Mucosa of descending colon (tissue), 3 donors: ENCODE results near the gene NEDD1. TPM values are rescaled to one million over a fixed set of nuclear protein-coding genes. Genes with fewer than 3 reads are reported as not detected.

ENCODE experiments used
- ATAC-seq: fragments of 200-7000 bp; cut with Tn5 transposase; one replicate; pipeline ENCODE4 v1.9.1; 2020; ENCODE audit warnings: mild to moderate bottlenecking, moderate library complexity
- DNase-seq, 3 donors: peaks; one replicate each; pipeline ENCODE4 v3.0.0-alpha.2; 2020
- H3K36me3 ChIP-seq: fragments of 200-600 bp; one replicate; pipeline ENCODE4 v1.8.0; 2021; ENCODE audit warnings: low read depth, mild to moderate bottlenecking
- H3K4me1 ChIP-seq: fragments of 200-600 bp; one replicate; pipeline ENCODE4 v1.8.0; 2021; ENCODE audit warnings: low read depth, mild to moderate bottlenecking
- H3K4me3 ChIP-seq: fragments of 200-600 bp; one replicate; pipeline ENCODE4 v1.8.0; 2021; ENCODE audit warnings: mild to moderate bottlenecking
- H3K9me3 ChIP-seq: fragments of 200-600 bp; one replicate; pipeline ENCODE4 v1.8.0; 2021; ENCODE audit warnings: mild to moderate bottlenecking
- CTCF ChIP-seq: fragments of 200-600 bp; IDR thresholded peaks from one replicate; pipeline ENCODE4 v1.8.0; 2022; ENCODE audit warnings: antibody characterized with exemption, mild to moderate bottlenecking
- intact Hi-C, 2 donors: fragments of 100-400 bp; cut with DNase I in 1 of 2; cut with micrococcal nuclease in 1 of 2; formaldehyde crosslinking; loops; one replicate each; pipeline versions ENCODE4 v1.11.0 to v1.11.1; 2022; cut with DNase I, micrococcal nuclease
- total RNA-seq, 3 donors: library from RNA; stranded (reverse); fragmentation: NEBNext Ultra II Directional in 2 of 3; extraction: Animal tissue kit (Norgen Biotek cat#: 25700) in 2 of 3; gene quantifications; one replicate each; pipeline versions ENCODE4 v1.2.1 to v1.2.4, GENCODE V29; 2021 to 2023
- donor health status: DM: no; HTN: no; CAD: no; lungs with moderate emphysema.
- donor health status: DM: no; HTN: no; CAD: no.
- donor health status: DM: no; HTN: yes; CAD: no.

NEDD1 gene
- total RNA-seq, 3 donors from 2014 or later: 12.0 to 17.5 (median 12.7) TPM

GRCh38 chr12:96866801-96867590 lies 40.1 kb upstream of the NEDD1 start:
- ATAC-seq (no peak), DNase-seq (no peak)
- no peak for TF ChIP-seq CTCF
- Histone ChIP-seq H3K36me3 (no peaks in the 10 kb centered on the region), H3K9me3 (no peaks in the 10 kb centered on the region), H3K4me3 (no peak overlapping the region), H3K4me1 (no peaks in the 10 kb centered on the region)
- intact Hi-C loops: no loop called here

GRCh38 chr12:96870946-96871345 lies 36.1 kb upstream of the NEDD1 start:
- Histone ChIP-seq H3K9me3 (no peaks in the 10 kb centered on the region), H3K4me1 (no peaks in the 10 kb centered on the region), H3K36me3 (no peaks in the 10 kb centered on the region), H3K4me3 (no peak overlapping the region)
- ATAC-seq: no peak
- intact Hi-C loops: no loop called here
- TF ChIP-seq CTCF: no peak
- DNase-seq: no peak

GRCh38 chr12:96872961-96873360 lies 34.1 kb upstream of the NEDD1 start:
- ATAC-seq (no peak), DNase-seq (no peak)
- Histone ChIP-seq H3K9me3 (no peaks in the 10 kb centered on the region), H3K4me3 (no peak overlapping the region), H3K36me3 (no peaks in the 10 kb centered on the region), H3K4me1 (no peaks in the 10 kb centered on the region)
- TF ChIP-seq CTCF: no peak
- intact Hi-C loops: no loop called here

GRCh38 chr12:96874211-96874610 lies 32.8 kb upstream of the NEDD1 start:
- no peaks in the 10 kb centered on the region for H3K4me1 ChIP-seq
- TF ChIP-seq CTCF: no peak
- DNase-seq (no peak), ATAC-seq (no peak)
- no peaks in the 10 kb centered on the region for H3K36me3 ChIP-seq
- no peak overlapping the region for H3K4me3 ChIP-seq
- intact Hi-C loops: no loop called here
- no peaks in the 10 kb centered on the region for H3K9me3 ChIP-seq

- Histone ChIP-seq H3K9me3 (no peaks in the 10 kb centered on the region), H3K4me3 (no peak overlapping the region), H3K36me3 (no peaks in the 10 kb centered on the region), H3K4me1 (no peaks in the 10 kb centered on the region)
- no peak for DNase-seq
- ATAC-seq: no peak
- intact Hi-C loops: no loop called here
- no peak for TF ChIP-seq CTCF
Measured at GRCh38 chr12:96876966-96877365, 30.1 kb upstream of the NEDD1 start.
